Measurements from ENCODE around the gene PPP4R1.
A peak's percentile ranks its signal among the peaks of the same experiment; 100 is the strongest.
"Not testable (repeated sequence)": the region's sequence is repeated elsewhere in the genome, so short reads cannot be mapped to it uniquely, and the experiment has no call there.

The PPP4R1 gene

GRCh38 chr18:9629709-9630108, 15.3 kb upstream of the PPP4R1 start:
- DNase-seq = no peak

GRCh38 chr18:9628984-9629383, 14.6 kb upstream of the PPP4R1 start:
- DNase-seq = no peak

GRCh38 chr18:9627642-9628041, 13.3 kb upstream of the PPP4R1 start:
- DNase-seq = no peak

- no peak for DNase-seq
Measured at GRCh38 chr18:9619990-9620389, 5.6 kb upstream of the PPP4R1 start.

GRCh38 chr18:9619545-9619944, 5.2 kb upstream of the PPP4R1 start:
- no peak for DNase-seq

GRCh38 chr18:9619056-9619455, 4.7 kb upstream of the PPP4R1 start:
- no peak for DNase-seq

GRCh38 chr18:9617006-9617542, 2.7 kb upstream of the PPP4R1 start:
- no peak for DNase-seq

- no peak for DNase-seq
Measured at GRCh38 chr18:9616049-9616448, 1.7 kb upstream of the PPP4R1 start.

GRCh38 chr18:9615280-9615797, 980 bp upstream of the PPP4R1 start:
- no peak for DNase-seq

GRCh38 chr18:9613550-9614400, 584 bp downstream of the PPP4R1 start:
- peak; percentile 23 to 38 for DNase-seq

- no peak for DNase-seq
Measured at GRCh38 chr18:9612977-9613376, 1.4 kb downstream of the PPP4R1 start.

- peak in 1 of 2 experiments; percentile 31 for DNase-seq
Measured at GRCh38 chr18:9612215-9612830, 2.0 kb downstream of the PPP4R1 start.

- DNase-seq = no peak
Measured at GRCh38 chr18:9609190-9609589, 5.2 kb downstream of the PPP4R1 start.

- DNase-seq = no peak
Measured at GRCh38 chr18:9608728-9609127, 5.6 kb downstream of the PPP4R1 start.

GRCh38 chr18:9608298-9608697, 6.1 kb downstream of the PPP4R1 start:
- DNase-seq = no peak

- not testable (repeated sequence) for DNase-seq
Measured at GRCh38 chr18:9607111-9607510, 7.2 kb downstream of the PPP4R1 start.

GRCh38 chr18:9606039-9606438, 8.3 kb downstream of the PPP4R1 start:
- DNase-seq = no peak

- no peak for DNase-seq
Measured at GRCh38 chr18:9604348-9604747, 10.0 kb downstream of the PPP4R1 start.

GRCh38 chr18:9599328-9599727, 15.0 kb downstream of the PPP4R1 start:
- DNase-seq = no peak

- DNase-seq = no peak
Measured at GRCh38 chr18:9597609-9598008, 16.8 kb downstream of the PPP4R1 start.

- no peak for DNase-seq
Measured at GRCh38 chr18:9596843-9597526, 17.4 kb downstream of the PPP4R1 start.

- no peak for DNase-seq
Measured at GRCh38 chr18:9596226-9596625, 18.1 kb downstream of the PPP4R1 start.

Data from stimulated activated CD4-positive, alpha-beta T cell treated with anti-CD3 and anti-CD28 coated beads, Interleukin-4, amount 100 ng/mL, for 4 hours (primary cell).